Hematopoietic multipotent progenitor cell treated with erythropoietin and hydrocortisone succinate and interleukin-3 and kit ligand, for 8 days (in vitro differentiated cells): ENCODE data around the gene UNC80.
"Not testable (repeated sequence)": the region's sequence is repeated elsewhere in the genome, so short reads cannot be mapped to it uniquely, and the experiment has no call there.

Experiments
- DNase-seq: peaks from one replicate; pipeline ENCODE4 v3.0.0-alpha.2; 2015

UNC80 gene

GRCh38 chr2:209771474-209772289 is at the start of gene UNC80:
TSS of gene UNC80 (plus strand) at chr2:209771832. CDS start at chr2:209772073, 241 bp downstream.
- peak; percentile 9 for DNase-seq

- no peak for DNase-seq
Observed at GRCh38 chr2:209726311-209726710, 45.3 kb upstream of the UNC80 start.

GRCh38 chr2:209727077-209727476 is 44.6 kb upstream of the UNC80 start:
- DNase-seq, result no peak

- no peak for DNase-seq
Observed at GRCh38 chr2:209734805-209735204, 36.8 kb upstream of the UNC80 start.

GRCh38 chr2:209741953-209742352 is 29.7 kb upstream of the UNC80 start:
- DNase-seq, result no peak

- DNase-seq, result no peak
Observed at GRCh38 chr2:209753020-209753419, 18.6 kb upstream of the UNC80 start.

- DNase-seq, result no peak
Observed at GRCh38 chr2:209757163-209757562, 14.5 kb upstream of the UNC80 start.

GRCh38 chr2:209761566-209761965 is 10.1 kb upstream of the UNC80 start:
- no peak for DNase-seq

GRCh38 chr2:209762563-209762962 is 9.1 kb upstream of the UNC80 start:
- no peak for DNase-seq

- DNase-seq, result no peak
Observed at GRCh38 chr2:209763106-209763505, 8.5 kb upstream of the UNC80 start.

- DNase-seq, result no peak
Observed at GRCh38 chr2:209766613-209767012, 5.0 kb upstream of the UNC80 start.

- DNase-seq, result no peak
Observed at GRCh38 chr2:209767316-209767715, 4.3 kb upstream of the UNC80 start.

GRCh38 chr2:209768557-209768956 is 3.1 kb upstream of the UNC80 start:
- DNase-seq, result no peak

- DNase-seq, result no peak
Observed at GRCh38 chr2:209772290-209772685, 656 bp downstream of the UNC80 start.

- DNase-seq, result no peak
Observed at GRCh38 chr2:209773377-209773776, 1.7 kb downstream of the UNC80 start.

GRCh38 chr2:209787416-209787815 is 15.8 kb downstream of the UNC80 start:
- no peak for DNase-seq

GRCh38 chr2:209788925-209789324 is 17.3 kb downstream of the UNC80 start:
- DNase-seq, result no peak

GRCh38 chr2:209790066-209790728 is 18.6 kb downstream of the UNC80 start:
- no peak for DNase-seq

- DNase-seq, result no peak
Observed at GRCh38 chr2:209791151-209791550, 19.5 kb downstream of the UNC80 start.

GRCh38 chr2:209795425-209795824 is 23.8 kb downstream of the UNC80 start:
- DNase-seq, result not testable (repeated sequence)

GRCh38 chr2:209805351-209805750 is 33.7 kb downstream of the UNC80 start:
- no peak for DNase-seq

GRCh38 chr2:209806318-209806717 is 34.7 kb downstream of the UNC80 start:
- DNase-seq, result no peak

GRCh38 chr2:209808521-209808920 is 36.9 kb downstream of the UNC80 start:
- DNase-seq, result no peak

GRCh38 chr2:209809256-209809655 is 37.6 kb downstream of the UNC80 start:
- DNase-seq, result no peak
